Measurements from ENCODE around the gene SLC43A3. TPM values are rescaled to one million over a fixed set of nuclear protein-coding genes. Genes with fewer than 3 reads are reported as not detected.

SLC43A3 gene
- total and polyA plus RNA-seq, 9 of the 15 experiments (the other 6 are each of a cell fraction or from before 2014, with no cell fraction given) = 63.7 to 281 (median 139) TPM

- H2AFZ ChIP-seq (ENCODE audit: low read depth, low read length) = no peak overlapping the region
- TF ChIP-seq KDM2B (CRISPR knock-in tag; IDR thresholded peaks at IDR 0.05) (no peak), ZNF217 (CRISPR knock-in tag; IDR thresholded peaks at IDR 0.05) (no peak), TSC22D4 (tag; IDR thresholded peaks at IDR 0.05) (no peak), HNRNPH1 (optimal IDR thresholded peaks at IDR 0.05; ENCODE audit: low read depth, low read length) (no peak), STAT5A (IDR thresholded peaks at IDR 0.05; ENCODE audit: borderline replicate concordance, low read length) (no peak), PBX2 (CRISPR knock-in tag; IDR thresholded peaks at IDR 0.05; ENCODE audit: low read depth) (no peak), PBX2 (tag; conservative IDR thresholded peaks at IDR 0.05; ENCODE audit: low read depth) (no peak)
- FAIRE-seq (no peak), DNase-seq (ENCODE audit: extremely low read depth in 1 of 4, low spot score in 3 of 4) (no peak), ATAC-seq (no peak)
- peaks cover 93% of the 10 kb centered on the region for H3K79me2 ChIP-seq (ENCODE audit: control insufficient read depth, insufficient read depth, low read length)
- H3K27ac ChIP-seq (ENCODE audit: extremely low read depth, low read depth, low read length) = 0 out of 3 replicates have a peak overlapping the region, but pooled peaks have one; percentile 18
- H3K9me3 ChIP-seq (replicated peaks; ENCODE audit: control insufficient read depth, insufficient read depth, low read depth, low read length) = no peaks in the 10 kb centered on the region
- in situ Hi-C loops (cut with MboI) (no loop called here), intact Hi-C loops (cut with micrococcal nuclease) (no loop called here)
- 89% methylated on average over 4 of the region's 4 CpGs for WGBS (ENCODE audit: insufficient coverage, low coverage, missing lambda C conversion rate)
- H3K4me1 ChIP-seq (replicated peaks in 1 of 2; ENCODE audit: control insufficient read depth in 2 of 2, insufficient read depth in 2 of 2, low read length in 2 of 2) = peaks cover 34 to 39% of the 10 kb centered on the region in 2 experiments
- BruUV-seq (replicated peaks) = no TSS peak
- peaks cover 14% of the 10 kb centered on the region; the same call in 1 of the 2 replicates for H4K20me1 ChIP-seq (replicated peaks; ENCODE audit: control insufficient read depth, insufficient read depth, low read length)
- CTCF ChIA-PET (ENCODE audit: low intra/inter-chr PET ratio) = no interaction called here
- H3K9me1 ChIP-seq (ENCODE audit: control insufficient read depth, insufficient read depth, low read length) = peaks cover 7% of the 10 kb centered on the region
- H3K4me3 ChIP-seq = no peak overlapping the region
- H3K36me3 ChIP-seq (ENCODE audit: control insufficient read depth, insufficient read depth, low read length) = peaks cover 85% of the 10 kb centered on the region
- H3K9ac ChIP-seq (ENCODE audit: insufficient read depth in 1 of 2, low read depth in 2 of 2, low read length in 2 of 2) = peak overlapping the region in 1 of 2 experiments; percentile 8; a peak in 1 of 4 replicates
- H3K4me2 ChIP-seq (ENCODE audit: insufficient read depth, low read length) = peak overlapping the region; percentile 16; the same call in 1 of the 2 replicates
- POLR2A ChIA-PET = interaction anchor here (0.6 to 0.8 kb wide), 2 partner anchors 19 to 219 kb away, joined by 3 read pairs; no protein-coding TSS in a partner anchor
- no peaks in the 10 kb centered on the region for H3K27me3 ChIP-seq (ENCODE audit: control insufficient read depth in 2 of 2, insufficient read depth in 2 of 2, low read length in 2 of 2)
Observed at GRCh38 chr11:57422669-57423068, 4.3 kb downstream of the SLC43A3 start.

All from K562 (cell line).